T-helper 22 cell (primary cell): ENCODE results near the gene KRTAP16-1.
"Not testable (repeated sequence)": the region's sequence is repeated elsewhere in the genome, so short reads cannot be mapped to it uniquely, and the experiment has no call there.

Experiments
- DNase-seq: peaks from one replicate; pipeline ENCODE4 v3.0.0-alpha.2; 2020; ENCODE audit warnings: low read depth

Gene KRTAP16-1

DNA sequence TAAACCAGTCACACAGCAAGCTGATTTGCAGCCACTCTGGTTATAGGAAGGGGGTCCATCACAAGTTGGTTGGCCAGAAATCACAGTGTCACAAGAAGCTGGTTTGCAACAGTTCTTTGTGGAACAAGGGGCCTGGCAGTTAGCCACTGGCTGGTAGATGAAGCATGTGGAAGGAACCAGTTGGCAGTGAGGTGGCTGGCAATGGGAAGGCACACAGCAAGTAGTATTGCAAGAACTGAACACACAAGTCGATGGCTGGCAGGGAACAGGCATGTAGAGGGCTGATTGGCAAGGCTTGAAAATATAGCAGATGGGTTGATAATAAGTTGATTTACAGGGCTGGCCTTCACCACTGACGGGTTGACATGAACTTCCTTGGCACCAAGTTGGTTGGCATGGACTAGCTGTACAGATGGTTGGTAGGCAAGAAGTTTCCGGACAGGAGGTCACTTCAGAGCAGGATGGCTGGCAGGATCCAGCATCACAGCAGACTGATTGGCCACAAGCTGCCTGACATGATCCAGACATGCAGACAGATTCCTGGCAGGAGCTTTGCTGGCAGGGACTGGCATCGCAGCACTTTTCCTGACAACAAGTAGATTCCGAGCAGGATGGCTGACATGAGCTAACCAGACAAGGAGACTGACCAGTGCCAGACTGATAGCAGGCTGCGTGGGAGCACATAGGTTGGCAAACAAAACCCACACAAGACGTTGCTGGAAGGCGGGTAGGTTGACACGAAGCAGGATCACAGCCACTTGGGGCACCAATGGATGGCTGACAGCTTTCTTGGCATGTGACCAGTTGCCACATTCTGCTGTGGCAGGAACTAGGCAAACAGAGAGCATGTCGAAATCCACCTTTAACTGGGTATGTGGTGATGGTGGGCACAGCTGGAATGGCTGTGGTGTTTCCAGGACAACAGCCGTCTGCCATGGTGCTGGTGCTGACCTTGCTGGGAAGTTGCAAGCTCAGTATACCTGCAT is 6.9 kb downstream of the KRTAP16-1 start, which contains the start of gene KRTAP29-1:
Gene KRTAP29-1 (minus strand): TSS at position 936 of the 986 bp plus-strand sequence. CDS start 0 bp downstream, at position 936.
- no peak for DNase-seq

DNA sequence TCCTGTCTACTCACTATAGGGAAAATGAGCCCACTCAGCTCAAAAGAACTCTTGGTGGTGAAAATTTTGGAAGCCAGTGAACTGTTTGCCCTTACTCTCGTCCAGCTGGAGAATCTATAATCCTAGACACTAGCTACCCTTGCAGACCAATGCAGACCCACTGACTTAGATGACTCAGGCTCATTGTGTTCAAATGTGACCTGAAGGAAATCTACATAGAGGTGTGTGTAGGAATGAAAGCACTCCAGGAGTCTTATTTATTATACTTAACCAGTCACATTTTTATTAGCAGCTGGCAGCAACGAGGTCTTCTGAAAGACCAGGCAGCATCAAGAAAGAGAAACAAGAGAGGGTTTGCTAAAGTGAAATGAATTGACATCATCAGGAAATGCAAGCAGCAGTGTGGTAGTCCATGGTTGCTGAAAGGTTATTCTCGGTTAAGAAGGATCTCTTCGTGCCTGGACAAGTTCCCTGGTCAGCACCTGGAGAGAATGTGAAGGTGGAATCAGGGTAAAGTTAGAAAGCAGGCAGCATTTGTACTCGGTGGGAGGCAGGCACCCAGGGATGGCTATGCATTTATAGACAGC is 7.8 kb downstream of the KRTAP16-1 start:
- DNase-seq: no peak

GRCh38 chr17:41298458-41299135 is 10.5 kb downstream of the KRTAP16-1 start:
- DNase-seq: no peak

DNA sequence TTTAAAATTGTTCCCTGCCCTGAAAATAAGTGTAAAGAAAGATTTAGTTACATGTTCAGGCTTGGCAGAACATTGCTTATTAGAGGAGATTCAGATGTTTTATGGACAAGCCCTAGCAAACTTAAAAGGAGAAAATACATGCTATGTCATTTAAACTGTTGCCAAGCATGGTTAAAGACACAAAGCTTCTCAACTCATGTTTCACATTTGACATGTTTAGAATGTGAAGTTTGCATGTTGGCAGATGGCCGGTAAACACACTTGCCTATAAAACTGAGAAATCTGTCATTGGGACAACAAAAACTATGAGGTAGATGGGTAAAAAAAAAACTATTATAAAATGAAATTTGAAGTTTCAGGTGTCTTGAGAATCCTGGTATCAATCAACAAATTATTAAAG is 12.3 kb downstream of the KRTAP16-1 start:
- DNase-seq: no peak

DNA sequence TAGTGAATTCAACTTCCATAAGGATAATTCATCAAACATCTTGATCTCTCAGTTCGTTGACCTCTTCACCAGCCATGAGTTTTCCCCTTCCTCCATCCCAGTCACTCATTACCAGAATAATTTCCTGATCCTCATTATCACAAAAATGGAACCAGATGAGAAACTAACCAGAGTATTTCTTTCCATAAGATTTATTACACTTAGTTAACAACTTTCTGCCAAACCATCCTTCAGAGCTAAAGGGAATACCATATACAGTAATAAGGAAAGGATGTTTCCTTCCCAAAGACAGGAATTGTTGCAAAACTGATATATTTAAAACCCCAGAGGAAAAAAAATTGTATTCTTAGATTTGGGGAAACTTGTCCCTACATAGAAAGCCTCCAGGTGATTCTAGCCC is 15.1 kb downstream of the KRTAP16-1 start:
- no peak for DNase-seq

DNA sequence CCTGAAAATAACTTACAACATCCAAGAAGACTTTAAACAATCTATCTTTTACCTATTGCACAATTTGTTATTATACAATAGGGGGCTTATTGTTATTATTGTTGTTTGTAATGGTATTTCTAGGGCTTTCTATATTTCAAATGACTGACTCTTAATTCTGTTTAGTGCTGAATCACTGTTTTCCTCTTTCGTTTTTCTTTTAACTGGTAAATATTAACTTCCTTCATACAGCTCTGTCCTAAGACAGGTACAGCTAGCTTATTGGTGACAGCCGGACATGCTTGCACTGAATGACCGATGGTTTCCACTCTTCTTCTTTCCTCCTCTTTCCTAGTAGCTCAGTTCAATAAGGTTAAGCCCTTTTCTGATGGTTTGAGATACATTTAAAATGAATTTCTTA is 22.1 kb downstream of the KRTAP16-1 start:
- DNase-seq: no peak

- DNase-seq: no peak
Observed at GRCh38 chr17:41284546-41284945, 24.6 kb downstream of the KRTAP16-1 start.

GRCh38 chr17:41284043-41284442 is 25.1 kb downstream of the KRTAP16-1 start:
- DNase-seq: no peak

DNA sequence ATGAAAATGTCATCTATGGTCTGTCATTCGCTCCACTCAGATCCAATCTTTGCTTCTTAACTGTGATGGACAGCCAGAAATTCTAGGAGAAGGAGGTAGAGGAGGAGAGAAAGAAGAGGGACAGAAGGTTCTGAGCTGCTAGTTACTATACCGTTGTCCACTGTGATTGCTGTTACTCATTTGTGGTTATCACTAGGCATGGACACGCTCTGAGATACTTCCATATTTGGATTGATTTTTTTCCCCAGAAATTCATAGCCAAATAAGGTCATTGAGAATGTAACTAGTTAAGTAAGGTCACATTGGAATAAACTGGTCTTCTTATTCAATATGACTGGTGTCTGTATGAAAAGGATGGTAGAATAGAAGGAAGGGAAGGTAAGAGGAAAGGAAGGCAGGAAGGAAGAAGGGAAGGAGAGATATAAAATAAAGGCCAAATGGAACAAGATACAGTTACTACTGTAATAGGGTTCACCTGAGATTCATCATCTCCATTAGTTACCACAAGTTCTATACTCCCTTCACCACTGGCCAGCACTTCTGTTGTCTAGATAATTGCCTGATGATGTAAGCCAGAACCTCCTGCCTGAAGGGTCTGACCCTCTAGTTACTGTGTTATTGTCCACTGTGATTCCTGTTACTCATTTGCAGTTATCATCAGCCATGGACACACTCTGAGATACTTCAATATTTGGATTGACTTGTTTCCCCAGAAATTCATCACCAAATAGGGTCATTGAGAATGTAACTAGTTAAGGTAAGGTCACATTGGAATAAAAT is 30.7 kb downstream of the KRTAP16-1 start:
- no peak for DNase-seq

DNA sequence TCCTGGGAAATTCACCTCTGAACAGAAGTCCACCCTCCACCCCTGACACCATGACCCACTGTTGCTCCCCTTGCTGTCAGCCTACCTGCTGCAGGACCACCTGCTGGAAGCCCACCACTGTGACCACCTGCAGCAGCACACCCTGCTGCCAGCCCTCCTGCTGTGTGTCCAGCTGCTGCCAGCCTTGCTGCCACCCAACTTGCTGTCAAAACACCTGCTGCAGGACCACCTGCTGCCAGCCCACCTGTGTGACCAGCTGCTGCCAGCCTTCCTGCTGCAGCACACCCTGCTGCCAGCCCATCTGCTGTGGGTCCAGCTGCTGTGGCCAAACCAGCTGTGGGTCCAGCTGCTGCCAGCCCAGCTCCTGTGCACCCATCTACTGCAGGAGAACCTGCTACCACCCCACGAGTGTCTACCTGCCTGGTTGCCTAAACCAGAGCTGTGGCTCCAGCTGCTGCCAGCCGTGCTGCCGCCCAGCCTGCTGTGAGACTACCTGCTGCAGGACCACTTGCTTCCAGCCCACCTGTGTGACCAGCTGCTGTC is 33.4 kb downstream of the KRTAP16-1 start, which contains the start of gene KRTAP9-7:
Gene KRTAP9-7 (plus strand): TSS at position 51 of the 543 bp plus-strand sequence. CDS start 0 bp downstream, at position 51.
- not testable (repeated sequence) for DNase-seq

DNA sequence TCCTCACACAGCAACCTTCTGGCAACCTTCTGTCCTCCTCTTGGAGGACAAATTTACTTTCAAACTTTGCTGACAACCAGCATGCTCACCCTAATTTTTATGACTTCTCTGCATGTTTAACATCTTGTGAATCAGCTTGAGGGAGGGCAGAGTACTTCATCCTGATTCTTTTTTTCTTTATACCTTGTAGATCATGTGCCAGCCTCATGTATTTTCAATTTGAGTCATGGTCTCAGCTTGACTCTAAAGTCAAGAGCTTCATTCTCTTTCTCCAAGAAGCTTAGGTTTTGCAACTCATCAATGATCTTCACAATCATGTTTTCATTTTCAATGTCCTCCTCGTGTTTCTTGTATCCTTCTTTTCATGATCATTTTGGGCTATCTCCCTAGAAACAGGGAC is 37.3 kb downstream of the KRTAP16-1 start:
- DNase-seq: no peak

DNA sequence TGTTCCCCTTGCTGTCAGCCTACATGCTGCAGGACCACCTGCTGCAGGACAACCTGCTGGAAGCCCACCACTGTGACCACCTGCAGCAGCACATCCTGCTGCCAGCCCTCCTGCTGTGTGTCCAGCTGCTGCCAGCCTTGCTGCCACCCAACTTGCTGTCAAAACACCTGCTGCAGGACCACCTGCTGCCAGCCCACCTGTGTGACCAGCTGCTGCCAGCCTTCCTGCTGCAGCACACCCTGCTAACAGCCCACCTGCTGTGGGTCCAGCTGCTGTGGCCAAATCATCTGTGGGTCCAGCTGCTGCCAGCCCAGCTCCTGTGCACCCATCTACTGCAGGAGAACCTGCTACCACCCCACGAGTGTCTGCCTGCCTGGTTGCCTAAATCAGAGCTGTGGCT is 37.8 kb downstream of the KRTAP16-1 start:
- DNase-seq: not testable (repeated sequence)

GRCh38 chr17:41267711-41268110 is 41.4 kb downstream of the KRTAP16-1 start:
- no peak for DNase-seq

GRCh38 chr17:41265078-41265477 is 44.0 kb downstream of the KRTAP16-1 start, which contains the start of gene KRTAP9-6:
Gene KRTAP9-6, plus strand, starts transcription at chr17:41265378. Its CDS starts 0 bp downstream, at chr17:41265378.
- no peak for DNase-seq

DNA sequence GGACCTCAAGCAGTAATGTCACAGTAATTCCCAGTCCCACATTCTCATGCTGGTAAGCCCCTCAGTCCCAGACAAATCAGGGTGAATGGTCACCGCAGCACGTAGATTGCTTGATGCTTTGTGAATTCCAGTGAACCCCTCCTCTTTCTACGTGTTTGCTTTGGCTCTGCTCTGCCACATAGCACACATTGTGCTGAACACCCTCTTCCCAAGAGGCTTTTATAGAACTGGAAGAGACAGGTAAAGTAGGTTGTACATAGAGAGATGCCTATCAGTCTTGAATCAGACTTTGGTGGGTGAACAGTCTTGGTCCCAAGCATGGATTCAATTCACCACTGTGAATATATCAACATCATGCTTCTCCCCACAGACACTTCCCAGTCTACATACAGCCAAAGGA is 44.5 kb downstream of the KRTAP16-1 start:
- no peak for DNase-seq

DNA sequence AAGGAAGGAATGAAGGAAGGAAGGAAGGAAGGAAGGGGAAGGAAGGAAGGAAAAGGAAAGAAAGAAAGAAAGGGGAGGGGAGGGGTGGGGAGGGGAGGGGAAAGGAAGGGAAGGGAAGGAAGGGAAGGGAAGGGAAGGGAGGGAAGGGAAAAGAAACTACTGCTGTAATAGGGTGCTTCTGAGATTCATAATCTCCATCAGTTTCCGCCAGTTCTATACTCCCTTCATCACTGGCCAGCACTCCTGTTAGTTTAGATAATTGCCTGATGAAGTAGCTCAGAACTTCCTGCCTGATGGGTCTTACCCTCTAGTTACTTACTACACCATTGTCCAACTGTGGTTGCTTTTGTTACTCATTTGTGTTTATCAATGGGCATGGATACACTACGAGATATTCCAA is 45.9 kb downstream of the KRTAP16-1 start:
- DNase-seq: no peak

- DNase-seq: no peak
Observed at GRCh38 chr17:41258406-41258805, 50.7 kb downstream of the KRTAP16-1 start.
